ENCODE results near the gene CDPF1. TPM values are rescaled to one million over a fixed set of nuclear protein-coding genes. Genes with fewer than 3 reads are reported as not detected.

Gene CDPF1
- total RNA-seq, 1 donor from 2014 or later: 11.1 TPM

- no peaks in the 10 kb centered on the region for H3K36me3 Mint-ChIP-seq (ENCODE audit: unreplicated experiment)
- peaks cover 18% of the 10 kb centered on the region for H3K4me1 Mint-ChIP-seq (ENCODE audit: unreplicated experiment)
- no peak for TF ChIP-seq CTCF (IDR thresholded peaks at IDR 0.05)
- DNase-seq (ENCODE audit: extremely low spot score, unreplicated experiment): no peak
- H3K27me3 Mint-ChIP-seq (ENCODE audit: unreplicated experiment): no peaks in the 10 kb centered on the region
- H3K4me3 Mint-ChIP-seq (ENCODE audit: unreplicated experiment): peak overlapping the region; percentile 77
- H3K27ac Mint-ChIP-seq (ENCODE audit: unreplicated experiment): no peak overlapping the region
- no peaks in the 10 kb centered on the region for H3K9me3 Mint-ChIP-seq (ENCODE audit: unreplicated experiment)
These were observed 1.2 kb upstream of the CDPF1 start for GRCh38 chr22:46251266-46251665.

GRCh38 chr22:46250783-46251125 lies 661 bp upstream of the CDPF1 start:
- no peak for DNase-seq (ENCODE audit: extremely low spot score, unreplicated experiment)
- peaks cover 18% of the 10 kb centered on the region for H3K4me1 Mint-ChIP-seq (ENCODE audit: unreplicated experiment)
- no peaks in the 10 kb centered on the region for H3K9me3 Mint-ChIP-seq (ENCODE audit: unreplicated experiment)
- H3K4me3 Mint-ChIP-seq (ENCODE audit: unreplicated experiment): peak overlapping the region; percentile 77
- TF ChIP-seq CTCF (IDR thresholded peaks at IDR 0.05): no peak
- H3K27ac Mint-ChIP-seq (ENCODE audit: unreplicated experiment): no peak overlapping the region
- H3K27me3 Mint-ChIP-seq (ENCODE audit: unreplicated experiment): no peaks in the 10 kb centered on the region
- no peaks in the 10 kb centered on the region for H3K36me3 Mint-ChIP-seq (ENCODE audit: unreplicated experiment)

- Mint-ChIP-seq H3K27ac (ENCODE audit: unreplicated experiment) (no peak overlapping the region), H3K4me1 (ENCODE audit: unreplicated experiment) (peaks cover 18% of the 10 kb centered on the region), H3K36me3 (ENCODE audit: unreplicated experiment) (no peaks in the 10 kb centered on the region), H3K4me3 (ENCODE audit: unreplicated experiment) (no peak overlapping the region), H3K27me3 (ENCODE audit: unreplicated experiment) (no peaks in the 10 kb centered on the region), H3K9me3 (ENCODE audit: unreplicated experiment) (no peaks in the 10 kb centered on the region)
- no peak for DNase-seq (ENCODE audit: extremely low spot score, unreplicated experiment)
- no peak for TF ChIP-seq CTCF (IDR thresholded peaks at IDR 0.05)
These were observed 2.6 kb downstream of the CDPF1 start for GRCh38 chr22:46247443-46247975.

- Mint-ChIP-seq H3K4me1 (ENCODE audit: unreplicated experiment) (peaks cover 15% of the 10 kb centered on the region), H3K27me3 (ENCODE audit: unreplicated experiment) (no peaks in the 10 kb centered on the region), H3K27ac (ENCODE audit: unreplicated experiment) (no peak overlapping the region), H3K4me3 (ENCODE audit: unreplicated experiment) (no peak overlapping the region), H3K36me3 (ENCODE audit: unreplicated experiment) (no peaks in the 10 kb centered on the region), H3K9me3 (ENCODE audit: unreplicated experiment) (no peaks in the 10 kb centered on the region)
- no peak for TF ChIP-seq CTCF (IDR thresholded peaks at IDR 0.05)
- DNase-seq (ENCODE audit: extremely low spot score, unreplicated experiment): no peak
These were observed 3.9 kb downstream of the CDPF1 start for GRCh38 chr22:46246178-46246577.

GRCh38 chr22:46245511-46245910 lies 4.6 kb downstream of the CDPF1 start:
- no peak for TF ChIP-seq CTCF (IDR thresholded peaks at IDR 0.05)
- no peak for DNase-seq (ENCODE audit: extremely low spot score, unreplicated experiment)
- Mint-ChIP-seq H3K9me3 (ENCODE audit: unreplicated experiment) (no peaks in the 10 kb centered on the region), H3K27ac (ENCODE audit: unreplicated experiment) (no peak overlapping the region), H3K4me3 (ENCODE audit: unreplicated experiment) (no peak overlapping the region), H3K27me3 (ENCODE audit: unreplicated experiment) (no peaks in the 10 kb centered on the region), H3K4me1 (ENCODE audit: unreplicated experiment) (peaks cover 11% of the 10 kb centered on the region), H3K36me3 (ENCODE audit: unreplicated experiment) (no peaks in the 10 kb centered on the region)
